Loucy (cell line): ENCODE measurements around the gene FLOT1.
"Not testable (repeated sequence)": the region's sequence is repeated elsewhere in the genome, so short reads cannot be mapped to it uniquely, and the experiment has no call there.

Experiments
- EZH2phosphoT487 ChIP-seq: fragments of 200-600 bp; IDR thresholded peaks from 2 replicates; pipeline ENCODE4 v1.6.1; 2018; ENCODE audit warnings: antibody characterized with exemption, mild to moderate bottlenecking, moderate library complexity, borderline replicate concordance
- TF ChIP-seq, protein P1 (sequence below): fragments of 200-600 bp; sonication (generic); conservative IDR thresholded peaks from 2 replicates; pipeline ENCODE4 v1.5.1; 2014; ENCODE audit warnings: mild to moderate bottlenecking, antibody characterized with exemption, low read length

GRCh38 chr6:30764490-30765043 is 22.1 kb upstream of the FLOT1 start:
- TF ChIP-seq, protein P1, sequence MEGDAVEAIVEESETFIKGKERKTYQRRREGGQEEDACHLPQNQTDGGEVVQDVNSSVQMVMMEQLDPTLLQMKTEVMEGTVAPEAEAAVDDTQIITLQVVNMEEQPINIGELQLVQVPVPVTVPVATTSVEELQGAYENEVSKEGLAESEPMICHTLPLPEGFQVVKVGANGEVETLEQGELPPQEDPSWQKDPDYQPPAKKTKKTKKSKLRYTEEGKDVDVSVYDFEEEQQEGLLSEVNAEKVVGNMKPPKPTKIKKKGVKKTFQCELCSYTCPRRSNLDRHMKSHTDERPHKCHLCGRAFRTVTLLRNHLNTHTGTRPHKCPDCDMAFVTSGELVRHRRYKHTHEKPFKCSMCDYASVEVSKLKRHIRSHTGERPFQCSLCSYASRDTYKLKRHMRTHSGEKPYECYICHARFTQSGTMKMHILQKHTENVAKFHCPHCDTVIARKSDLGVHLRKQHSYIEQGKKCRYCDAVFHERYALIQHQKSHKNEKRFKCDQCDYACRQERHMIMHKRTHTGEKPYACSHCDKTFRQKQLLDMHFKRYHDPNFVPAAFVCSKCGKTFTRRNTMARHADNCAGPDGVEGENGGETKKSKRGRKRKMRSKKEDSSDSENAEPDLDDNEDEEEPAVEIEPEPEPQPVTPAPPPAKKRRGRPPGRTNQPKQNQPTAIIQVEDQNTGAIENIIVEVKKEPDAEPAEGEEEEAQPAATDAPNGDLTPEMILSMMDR: not testable (repeated sequence)
- TF ChIP-seq EZH2phosphoT487: not testable (repeated sequence)
